GM18511 (cell line): ENCODE measurements around the gene C19orf38.

Experiments used
- ATAC-seq: cut with Tn5 transposase; IDR thresholded peaks from one replicate; pipeline ENCODE4 v1.9.1; 2021; ENCODE audit warnings: mild to moderate bottlenecking, moderate library complexity; ENCODE audit not compliant: unreplicated experiment

The C19orf38 gene

GRCh38 chr19:10899151-10899653 lies 51.0 kb downstream of the C19orf38 start:
- ATAC-seq, result no peak

DNA sequence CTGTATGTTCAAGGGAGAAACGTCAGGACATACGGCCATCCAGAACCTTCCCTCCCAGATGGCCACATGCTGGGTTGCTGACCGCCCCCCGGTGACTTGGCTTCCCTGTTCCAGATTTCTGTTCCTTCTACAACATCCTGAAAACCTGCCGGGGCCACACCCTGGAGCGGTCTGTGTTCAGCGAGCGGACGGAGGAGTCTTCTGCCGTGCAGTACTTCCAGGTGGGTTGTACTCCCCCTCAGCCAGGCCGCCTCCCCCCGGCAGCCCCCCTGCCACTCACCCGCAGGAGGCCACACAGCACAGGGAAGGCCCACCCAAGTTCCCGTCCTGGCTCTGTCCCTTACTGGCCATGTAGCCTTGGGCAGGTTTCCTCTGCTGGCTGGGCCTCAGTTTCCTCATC lies 59.7 kb downstream of the C19orf38 start:
- ATAC-seq, result no peak

- ATAC-seq, result no peak
Measured at GRCh38 chr19:10908380-10908960, 60.3 kb downstream of the C19orf38 start.

DNA sequence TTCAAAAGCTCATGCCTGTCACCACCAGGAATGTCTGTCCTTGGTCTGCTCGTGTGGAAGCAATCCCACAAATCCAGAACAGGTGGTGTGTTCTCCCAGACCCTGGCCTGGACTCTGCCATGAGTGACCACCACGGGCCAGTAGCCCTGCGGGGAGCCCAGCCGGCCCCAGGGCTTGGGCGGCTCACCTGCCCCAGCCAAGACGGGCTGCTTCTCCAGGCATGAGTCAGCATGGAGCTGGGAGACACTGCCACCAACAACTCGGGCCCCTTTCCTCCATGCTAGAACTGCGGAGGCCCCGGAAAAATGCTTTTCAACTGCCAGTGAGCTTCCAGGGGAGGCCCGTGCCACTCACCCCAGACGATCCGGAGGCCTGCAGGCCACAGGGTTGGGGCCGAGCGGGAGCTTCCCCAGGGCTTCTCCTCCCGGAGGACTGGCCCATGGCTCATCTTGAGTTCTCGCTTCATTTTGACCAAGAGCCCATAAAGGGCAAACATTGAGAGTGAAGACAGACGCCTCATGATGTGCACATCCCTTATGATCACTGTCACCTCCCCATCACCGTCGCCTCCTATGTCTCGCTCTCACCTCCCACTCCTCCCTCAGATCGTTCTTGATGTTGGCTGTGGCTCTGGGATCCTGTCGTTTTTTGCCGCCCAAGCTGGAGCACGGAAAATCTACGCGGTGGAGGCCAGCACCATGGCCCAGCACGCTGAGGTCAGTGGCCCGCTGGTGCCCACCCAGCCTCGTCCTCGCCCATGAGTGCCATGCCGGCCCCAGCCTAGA lies 63.6 kb downstream of the C19orf38 start:
- no peak for ATAC-seq

- no peak for ATAC-seq
Measured at GRCh38 chr19:10912619-10913018, 64.4 kb downstream of the C19orf38 start.

DNA sequence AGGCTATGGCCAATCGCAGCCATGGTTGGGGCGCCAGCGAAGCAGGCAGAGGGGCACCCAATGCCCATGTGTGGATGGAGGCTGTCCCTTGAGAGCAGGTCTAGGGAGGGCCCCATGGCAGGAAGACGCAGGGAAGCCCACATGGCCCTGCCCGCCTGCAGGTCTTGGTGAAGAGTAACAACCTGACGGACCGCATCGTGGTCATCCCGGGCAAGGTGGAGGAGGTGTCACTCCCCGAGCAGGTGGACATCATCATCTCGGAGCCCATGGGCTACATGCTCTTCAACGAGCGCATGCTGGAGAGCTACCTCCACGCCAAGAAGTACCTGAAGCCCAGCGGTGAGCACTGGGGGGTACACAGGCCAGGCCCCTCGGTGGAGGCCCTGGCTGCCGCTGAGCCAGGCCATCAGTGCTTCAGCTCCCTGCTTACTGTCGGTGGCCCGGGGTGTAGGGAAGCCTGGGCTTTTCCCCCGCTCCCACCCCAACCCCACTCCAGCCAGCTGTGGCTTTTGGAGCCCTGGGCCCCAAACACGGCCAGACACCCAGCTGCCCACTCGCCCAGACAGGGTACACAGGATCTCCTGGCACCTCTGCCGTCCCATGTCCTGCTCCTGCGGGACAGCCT lies 65.6 kb downstream of the C19orf38 start:
- ATAC-seq, result no peak

DNA sequence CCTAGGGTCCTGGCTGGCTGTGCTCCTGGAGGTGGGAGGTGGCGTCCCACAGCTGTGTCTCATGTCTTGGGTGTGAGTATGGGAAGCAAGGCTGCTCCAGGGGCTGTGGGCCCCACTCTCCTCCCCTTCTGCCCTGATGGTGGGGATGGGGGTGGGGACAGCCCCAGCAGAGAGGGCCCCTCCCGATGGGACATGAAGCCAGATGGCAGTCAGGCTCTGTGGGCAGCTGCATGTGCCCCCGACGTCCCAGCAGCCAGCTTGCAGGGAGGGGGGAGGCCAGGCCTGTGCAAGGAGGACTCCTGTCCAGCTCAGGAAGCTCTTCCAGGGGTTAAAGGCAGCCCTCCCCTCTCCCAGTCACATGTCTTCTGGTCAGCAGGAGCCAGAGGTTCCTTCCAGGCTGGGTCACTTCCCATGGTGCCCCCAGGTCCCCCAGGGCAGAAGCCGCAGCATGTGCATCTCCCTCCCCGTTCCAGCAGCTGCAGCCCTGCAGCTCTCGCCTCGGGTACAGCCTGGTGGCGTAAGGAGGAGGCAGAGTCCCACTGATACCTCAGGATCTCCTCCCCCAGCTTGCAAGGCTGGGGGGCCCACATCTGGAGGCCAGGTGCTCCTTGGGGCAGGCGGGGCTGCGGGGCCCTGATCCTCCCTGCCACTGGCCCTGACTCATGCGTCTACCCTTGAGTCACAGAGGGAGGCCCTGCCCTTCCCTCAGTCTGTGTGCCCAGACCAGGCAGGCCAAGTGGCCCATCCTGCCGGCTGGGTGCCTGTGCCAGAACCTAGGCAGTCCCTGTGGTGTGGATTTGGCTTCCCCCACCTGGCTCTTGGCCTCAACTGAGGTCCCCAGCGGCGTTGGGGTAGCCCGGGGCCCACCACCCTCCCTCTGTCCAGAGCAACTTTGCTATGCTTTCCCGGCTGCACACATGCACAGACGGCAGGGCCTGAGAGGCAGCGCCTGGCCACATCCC lies 67.2 kb downstream of the C19orf38 start:
- no peak for ATAC-seq

DNA sequence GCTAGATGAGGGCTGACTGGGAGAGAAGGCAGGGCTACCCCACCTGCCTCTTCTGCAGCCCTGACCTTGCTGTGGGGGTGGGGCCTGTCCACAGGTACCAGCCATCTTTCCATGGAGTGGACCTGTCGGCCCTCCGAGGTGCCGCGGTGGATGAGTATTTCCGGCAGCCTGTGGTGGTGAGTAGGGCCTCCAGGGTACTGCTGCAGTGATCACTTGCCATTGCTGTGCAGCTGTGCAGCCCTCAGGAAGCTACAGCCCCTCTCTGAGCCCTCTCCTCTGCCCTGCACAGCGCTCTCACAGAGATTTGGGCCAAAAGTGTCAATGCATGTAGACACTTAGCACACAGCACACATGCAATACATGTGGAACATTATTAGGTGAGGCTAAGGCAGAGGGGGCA lies 68.4 kb downstream of the C19orf38 start:
- ATAC-seq, result no peak

- no peak for ATAC-seq
Measured at GRCh38 chr19:10918359-10918758, 70.1 kb downstream of the C19orf38 start.
